Adrenal gland (tissue), 12 donors: ENCODE results near the gene THSD4. TPM values are rescaled to one million over a fixed set of nuclear protein-coding genes. Genes with fewer than 3 reads are reported as not detected.
A peak's percentile ranks its signal among the peaks of the same experiment; 100 is the strongest.

Experiments
- DNase-seq, 7 donors: peaks; one replicate each; pipeline ENCODE4 v3.0.0-alpha.2; 2019 to 2020
- H3K27ac ChIP-seq, 5 donors: fragments of 200-600 bp; sonication (generic) in 4 of 5; 1 replicate in 3 of 5; 2 replicates in 2 of 5; pipeline versions ENCODE4 v1.5.1 to v1.8.0; 2016 to 2020; ENCODE audit warnings: mild to moderate bottlenecking in 1 of 5
- H3K27me3 ChIP-seq: fragments of 200-600 bp; 2 replicates; pipeline ENCODE4 v1.8.0; 2021
- H3K36me3 ChIP-seq, 2 donors: fragments of 200-600 bp; replicated peaks in 1 of 2; 1 replicate in 1 of 2; 2 replicates in 1 of 2; pipeline versions ENCODE4 v1.5.1 to v1.8.0; 2018 to 2022
- H3K4me1 ChIP-seq, 2 donors: fragments of 200-600 bp; replicated peaks in 1 of 2; 1 replicate in 1 of 2; 2 replicates in 1 of 2; pipeline versions ENCODE4 v1.5.1 to v1.8.0; 2018 to 2021
- H3K4me3 ChIP-seq, 4 donors: fragments of 200-600 bp; sonication (generic) in 3 of 4; one replicate each; pipeline ENCODE4 v1.5.1; 2016 to 2018
- H3K9me3 ChIP-seq, 3 donors: fragments of 200-600 bp; sonication (generic) in 1 of 3; replicated peaks in 1 of 3; 1 replicate in 2 of 3; 2 replicates in 1 of 3; pipeline versions ENCODE4 v1.5.1 to v1.8.0; 2016 to 2021
- POLR2A ChIP-seq, 2 donors: fragments of 450-650 bp; IDR thresholded peaks; one replicate each; pipeline ENCODE4 v1.6.1; 2017; ENCODE audit warnings: antibody characterized with exemption in 2 of 2, mild to moderate bottlenecking in 2 of 2, moderate library complexity in 1 of 2
- WGBS, 4 donors: extraction: QIAGEN DNeasy Blood & Tissue Kit in 2 of 4; methylation state at CpG; one replicate each; pipeline versions ENCODE4 v1.1.5 to v1.1.7; 2013 to 2017; 5-methylcytosine and 5-hydroxymethylcytosine counted together
- intact Hi-C, 2 donors: fragments of 100-400 bp; cut with DNase I; formaldehyde crosslinking; loops; one replicate each; pipeline versions ENCODE4 v1.14.1 to v1.15.0; 2022 to 2023
- polyA plus RNA-seq, 3 donors: library from polyadenylated mRNA; stranded (reverse); fragments of 200-250 nt in 2 of 3; fragments of 350-450 nt in 1 of 3; fragmentation: Illumina TruSeq in 1 of 3; extraction: RNeasy Lipid Tissue Mini Kit (QIAGEN cat#74804) in 1 of 3; gene quantifications; one replicate each; pipeline ENCODE4 v1.2.3, GENCODE V29; 2013 to 2014
- total RNA-seq, 9 donors: library from RNA; depleted of rRNA in 4 of 9; stranded (reverse); fragments of >200 nt in 4 of 9; fragments of 120-200 nt in 1 of 9; fragmentation: NEBNext Ultra II Directional in 1 of 9; extraction: Animal tissue kit (Norgen Biotek cat#: 25700) in 1 of 9; gene quantifications; one replicate each; pipeline versions ENCODE4 v1.1.0 to v1.2.4, GENCODE V29; 2013 to 2023
- TF ChIP-seq, protein P1 (sequence below), 6 experiments: fragments of 450-650 bp in 4 of 6; fragments of 200-600 bp in 2 of 6; sonication (generic) in 1 of 6; IDR thresholded peaks; 1 replicate in 5 of 6; 2 replicates in 1 of 6; pipeline versions ENCODE4 v1.5.1 to v1.8.0; 2016 to 2021; ENCODE audit warnings: antibody characterized with exemption in 6 of 6, mild to moderate bottlenecking in 2 of 6, moderate library complexity in 1 of 6
- donor health status: healthy with polysubstance abuse.
- donor health status: Bipolar disorder and iron deficiency.
- donor health status: DM: yes; HTN: yes; CAD: no.
- donor health status: DM: no; HTN: no; CAD: no.
- donor health status: DM: no; HTN: no; CAD: no.
- donor health status: DM: yes; HTN: yes; CAD: no.

The THSD4 gene
- total and polyA plus RNA-seq, 12 donors: 5.3 to 53.2 (median 23.2) TPM

GRCh38 chr15:71392861-71393283 is 277.6 kb downstream of the THSD4 start:
- H3K27ac ChIP-seq: no peak overlapping the region

DNA sequence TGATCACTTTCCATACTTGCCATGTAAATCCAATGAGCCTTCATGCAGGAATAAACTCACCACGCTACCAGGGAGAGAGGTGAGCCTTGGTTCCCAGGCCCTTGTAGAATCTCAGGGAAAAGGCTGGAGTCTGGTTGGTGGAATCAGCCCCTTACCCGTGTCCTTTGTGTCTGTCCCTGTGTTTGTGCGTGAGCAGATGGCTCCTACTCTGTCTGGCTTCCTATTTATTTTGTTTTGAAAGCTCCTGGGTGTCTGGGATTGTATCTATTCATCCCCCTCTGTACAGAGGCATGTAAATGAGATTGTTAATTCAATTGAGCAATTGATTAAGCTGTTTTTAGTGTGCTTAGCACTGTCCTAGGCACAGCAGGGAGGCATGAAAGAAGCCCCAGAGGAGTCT is 278.1 kb downstream of the THSD4 start:
- DNase-seq: no peak
- WGBS, 4 donors: 83 to 99% (median 87%) methylated on average over 3 of the region's 3 CpGs
- no peaks in the 10 kb centered on the region for H3K27me3 ChIP-seq
- no peak overlapping the region for H3K27ac ChIP-seq
- H3K9me3 ChIP-seq: no peaks in the 10 kb centered on the region
- peaks cover 0 to 10% of the 10 kb centered on the region in 2 donors for H3K4me1 ChIP-seq
- H3K36me3 ChIP-seq: no peaks in the 10 kb centered on the region
- TF ChIP-seq, protein P1, sequence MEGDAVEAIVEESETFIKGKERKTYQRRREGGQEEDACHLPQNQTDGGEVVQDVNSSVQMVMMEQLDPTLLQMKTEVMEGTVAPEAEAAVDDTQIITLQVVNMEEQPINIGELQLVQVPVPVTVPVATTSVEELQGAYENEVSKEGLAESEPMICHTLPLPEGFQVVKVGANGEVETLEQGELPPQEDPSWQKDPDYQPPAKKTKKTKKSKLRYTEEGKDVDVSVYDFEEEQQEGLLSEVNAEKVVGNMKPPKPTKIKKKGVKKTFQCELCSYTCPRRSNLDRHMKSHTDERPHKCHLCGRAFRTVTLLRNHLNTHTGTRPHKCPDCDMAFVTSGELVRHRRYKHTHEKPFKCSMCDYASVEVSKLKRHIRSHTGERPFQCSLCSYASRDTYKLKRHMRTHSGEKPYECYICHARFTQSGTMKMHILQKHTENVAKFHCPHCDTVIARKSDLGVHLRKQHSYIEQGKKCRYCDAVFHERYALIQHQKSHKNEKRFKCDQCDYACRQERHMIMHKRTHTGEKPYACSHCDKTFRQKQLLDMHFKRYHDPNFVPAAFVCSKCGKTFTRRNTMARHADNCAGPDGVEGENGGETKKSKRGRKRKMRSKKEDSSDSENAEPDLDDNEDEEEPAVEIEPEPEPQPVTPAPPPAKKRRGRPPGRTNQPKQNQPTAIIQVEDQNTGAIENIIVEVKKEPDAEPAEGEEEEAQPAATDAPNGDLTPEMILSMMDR (IDR thresholded peaks at IDR 0.05): no peak
- TF ChIP-seq POLR2A (IDR thresholded peaks at IDR 0.05): no peak
- no peak overlapping the region for H3K4me3 ChIP-seq
- intact Hi-C loops: no loop called here

More at GRCh38 chr15:71392861-71393283, 277.6 kb downstream of the THSD4 start:
- H3K4me3 ChIP-seq: no peak overlapping the region
- no peaks in the 10 kb centered on the region for H3K27me3 ChIP-seq
- 80 to 91% (median 87%) methylated on average over 11 of the region's 11 CpGs for WGBS, 4 donors
- no peak for DNase-seq
- H3K36me3 ChIP-seq: no peaks in the 10 kb centered on the region
- no peaks in the 10 kb centered on the region for H3K9me3 ChIP-seq
- intact Hi-C loops: no loop called here
- TF ChIP-seq, protein P1 (IDR thresholded peaks at IDR 0.05): no peak
- TF ChIP-seq POLR2A (IDR thresholded peaks at IDR 0.05): no peak
- peaks cover 0 to 10% of the 10 kb centered on the region in 2 donors for H3K4me1 ChIP-seq

- peaks cover 0 to 10% of the 10 kb centered on the region in 2 donors for H3K4me1 ChIP-seq
- H3K36me3 ChIP-seq: no peaks in the 10 kb centered on the region
- H3K9me3 ChIP-seq: no peaks in the 10 kb centered on the region
- H3K27ac ChIP-seq: peak overlapping the region in 1 of 5 donors; percentile 21
- intact Hi-C loops: no loop called here
- 53 to 69% (median 66%) methylated on average over 8 of the region's 8 CpGs for WGBS, 4 donors
- no peak overlapping the region for H3K4me3 ChIP-seq
- H3K27me3 ChIP-seq: no peaks in the 10 kb centered on the region
- TF ChIP-seq, protein P1 (IDR thresholded peaks at IDR 0.05): no peak
- TF ChIP-seq POLR2A (IDR thresholded peaks at IDR 0.05): no peak
- DNase-seq: peak in 2 of 7 donors; percentile 36 to 48
These were observed 281.4 kb downstream of the THSD4 start for GRCh38 chr15:71396536-71397125.

GRCh38 chr15:71397377-71397776 is 282.1 kb downstream of the THSD4 start:
- H3K4me3 ChIP-seq: no peak overlapping the region
- TF ChIP-seq, protein P1 (IDR thresholded peaks at IDR 0.05): no peak
- TF ChIP-seq POLR2A (IDR thresholded peaks at IDR 0.05): no peak
- 55 to 70% (median 63%) methylated on average over 2 of the region's 2 CpGs for WGBS, 4 donors
- H3K27ac ChIP-seq: no peak overlapping the region
- intact Hi-C loops: no loop called here
- DNase-seq: peak in 6 of 7 donors; percentile 38 to 83 (median 68)
- peaks cover 0 to 10% of the 10 kb centered on the region in 2 donors for H3K4me1 ChIP-seq
- H3K36me3 ChIP-seq: no peaks in the 10 kb centered on the region
- no peaks in the 10 kb centered on the region for H3K27me3 ChIP-seq
- no peaks in the 10 kb centered on the region for H3K9me3 ChIP-seq
